ENCODE results near the gene DSG1. TPM values are rescaled to one million over a fixed set of nuclear protein-coding genes. Genes with fewer than 3 reads are reported as not detected.

Gene DSG1
- total RNA-seq, 1 experiment from 2014 or later: 0.09 TPM

GRCh38 chr18:31380912-31381311 lies 63.0 kb downstream of the DSG1 start:
- CTCF ChIA-PET: interaction anchor here (0.8 kb wide), 1 partner anchor 51 kb away, joined by 3 read pairs; no protein-coding TSS in a partner anchor
- ATAC-seq (no peak), DNase-seq (ENCODE audit: low spot score) (no peak)
- Mint-ChIP-seq H3K9me3 (no peaks in the 10 kb centered on the region), H3K36me3 (no peaks in the 10 kb centered on the region), H3K27me3 (ENCODE audit: low read depth) (no peaks in the 10 kb centered on the region), H3K27ac (no peak overlapping the region), H3K4me3 (no peak overlapping the region), H3K4me1 (peaks cover 14% of the 10 kb centered on the region)
- POLR2A ChIA-PET: no interaction called here
- TF ChIP-seq SP1 (CRISPR knock-in tag; conservative IDR thresholded peaks at IDR 0.05) (no peak), ZNF232 (CRISPR knock-in tag; IDR thresholded peaks at IDR 0.05) (no peak), NFYB (CRISPR knock-in tag; conservative IDR thresholded peaks at IDR 0.05; ENCODE audit: low read depth) (no peak)

- CTCF ChIA-PET: no interaction called here
- H3K4me1 Mint-ChIP-seq: peaks cover 11% of the 10 kb centered on the region
- no peak overlapping the region for H3K27ac Mint-ChIP-seq
- H3K27me3 Mint-ChIP-seq (ENCODE audit: low read depth): no peaks in the 10 kb centered on the region
- no peak overlapping the region for H3K4me3 Mint-ChIP-seq
- no peak for ATAC-seq
- H3K9me3 Mint-ChIP-seq: no peaks in the 10 kb centered on the region
- POLR2A ChIA-PET: no interaction called here
- no peak for DNase-seq (ENCODE audit: low spot score)
- TF ChIP-seq TCF7 (CRISPR knock-in tag; IDR thresholded peaks at IDR 0.05; ENCODE audit: low read depth) (no peak), MYBL2 (CRISPR knock-in tag; IDR thresholded peaks at IDR 0.05) (no peak), ESRRA (CRISPR knock-in tag; IDR thresholded peaks at IDR 0.05; ENCODE audit: borderline replicate concordance) (no peak), ETV6 (CRISPR knock-in tag; IDR thresholded peaks at IDR 0.05) (no peak), HMGA2 (CRISPR knock-in tag; IDR thresholded peaks at IDR 0.05) (no peak), ZNF138 (CRISPR knock-in tag; conservative IDR thresholded peaks at IDR 0.05) (no peak), E2F4 (CRISPR knock-in tag; IDR thresholded peaks at IDR 0.05; ENCODE audit: borderline replicate concordance, low read depth) (no peak), CBFB (CRISPR knock-in tag; IDR thresholded peaks at IDR 0.05; ENCODE audit: low read depth) (no peak)
- no peaks in the 10 kb centered on the region for H3K36me3 Mint-ChIP-seq
Observed at GRCh38 chr18:31382107-31382506, 64.1 kb downstream of the DSG1 start.

GRCh38 chr18:31386741-31387140 lies 68.8 kb downstream of the DSG1 start:
- Mint-ChIP-seq H3K27me3 (ENCODE audit: low read depth) (no peaks in the 10 kb centered on the region), H3K27ac (no peak overlapping the region), H3K4me3 (no peak overlapping the region), H3K36me3 (no peaks in the 10 kb centered on the region), H3K9me3 (no peaks in the 10 kb centered on the region), H3K4me1 (peaks cover 14% of the 10 kb centered on the region)
- DNase-seq (ENCODE audit: low spot score): no peak
- no peak for ATAC-seq
- ChIA-PET POLR2A (no interaction called here), CTCF (no interaction called here)
- no peak for TF ChIP-seq ELF4 (CRISPR knock-in tag; IDR thresholded peaks at IDR 0.05; ENCODE audit: low read depth)
- no peak for TF ChIP-seq E2F5 (CRISPR knock-in tag; IDR thresholded peaks at IDR 0.05)
- TF ChIP-seq JAZF1 (CRISPR knock-in tag; IDR thresholded peaks at IDR 0.05): no peak
- TF ChIP-seq ZNF425 (CRISPR knock-in tag; conservative IDR thresholded peaks at IDR 0.05): no peak
- TF ChIP-seq AR (CRISPR knock-in tag; IDR thresholded peaks at IDR 0.05): no peak
- no peak for TF ChIP-seq GTF2I (CRISPR knock-in tag; conservative IDR thresholded peaks at IDR 0.05)
- no peak for TF ChIP-seq ZBTB43 (CRISPR knock-in tag; IDR thresholded peaks at IDR 0.05)
- TF ChIP-seq ZMAT4 (CRISPR knock-in tag; IDR thresholded peaks at IDR 0.05): no peak
- TF ChIP-seq PRDM15 (CRISPR knock-in tag; IDR thresholded peaks at IDR 0.05): no peak
